Measurements from ENCODE around the gene CTBS. TPM values are rescaled to one million over a fixed set of nuclear protein-coding genes. Genes with fewer than 3 reads are reported as not detected.
"Not testable (repeated sequence)": the region's sequence is repeated elsewhere in the genome, so short reads cannot be mapped to it uniquely, and the experiment has no call there.

CTBS gene
- total RNA-seq, 2 donors from 2014 or later, result 11.7 to 15.0 TPM

DNA sequence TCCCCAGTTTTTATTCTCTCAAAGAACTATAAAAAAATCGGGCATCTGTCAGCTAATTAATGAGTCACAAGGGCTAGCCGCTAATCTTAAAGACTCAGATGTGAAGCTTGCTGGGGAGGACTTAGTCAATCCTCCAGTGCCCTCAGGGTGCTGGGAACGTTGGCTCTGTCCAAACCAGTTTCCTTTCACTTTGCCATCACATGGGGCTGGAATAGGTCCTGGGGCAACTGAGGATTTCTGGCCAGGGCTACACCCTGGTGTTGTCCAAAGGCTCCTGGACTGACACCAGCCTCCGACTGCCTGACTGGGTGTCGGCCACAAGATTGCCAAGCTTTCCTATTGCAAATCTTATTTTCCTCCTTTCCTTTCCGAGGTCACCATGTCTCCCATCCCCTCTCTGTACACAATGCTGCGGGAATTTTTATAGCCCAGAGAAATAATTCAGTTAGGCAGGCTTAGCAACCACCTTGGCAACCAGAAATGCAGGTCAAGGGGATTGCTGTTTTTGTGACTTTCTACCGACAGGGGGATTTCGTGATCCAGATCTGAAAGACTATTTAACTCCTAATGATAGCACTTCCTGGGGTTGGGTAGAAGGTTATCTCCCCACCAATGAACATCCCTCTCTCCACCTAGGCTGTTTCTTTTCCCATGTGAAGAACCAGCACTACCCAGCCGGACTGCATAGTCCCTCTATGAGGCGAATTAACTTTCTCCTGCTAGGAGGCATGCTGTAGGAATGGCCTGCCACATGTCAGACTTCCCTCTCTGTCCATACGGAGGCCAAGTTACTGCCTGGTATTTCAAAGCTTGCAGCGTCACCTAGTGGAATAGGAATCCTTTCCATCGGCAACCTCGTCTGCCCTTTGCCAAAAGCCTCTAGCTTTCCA is 29.9 kb upstream of the CTBS start:
- no peak overlapping the region for H3K4me3 Mint-ChIP-seq
- no peaks in the 10 kb centered on the region for H3K27me3 Mint-ChIP-seq
- H3K27ac Mint-ChIP-seq, result no peak overlapping the region
- no peak for DNase-seq
- no peak for ATAC-seq
- H3K4me1 Mint-ChIP-seq, result peaks cover 1% of the 10 kb centered on the region
- H3K36me3 Mint-ChIP-seq (ENCODE audit: low read depth), result no peaks in the 10 kb centered on the region
- H3K9me3 ChIP-seq (ENCODE audit: control insufficient read depth, low read length, poor library complexity, severe bottlenecking), result peaks cover 10% of the 10 kb centered on the region

DNA sequence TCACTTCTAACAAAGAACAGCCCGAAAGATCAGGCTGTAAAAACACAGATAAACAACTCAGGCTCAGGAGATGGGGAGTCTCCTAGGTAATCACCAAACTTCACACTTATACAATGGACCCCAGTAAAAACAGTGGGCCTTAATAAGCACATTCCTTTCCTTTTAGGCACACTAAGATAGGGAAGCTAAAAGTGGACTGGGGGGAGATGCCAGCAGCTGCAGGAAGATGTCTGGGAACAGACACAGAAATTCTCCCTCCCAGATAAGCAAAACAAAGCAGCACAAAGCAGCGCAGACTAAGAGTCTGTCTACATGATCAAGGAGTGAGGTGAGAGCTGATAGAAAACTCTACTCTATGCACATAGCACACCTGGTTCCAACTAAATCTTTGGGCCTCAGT is 29.0 kb upstream of the CTBS start:
- peaks cover 10% of the 10 kb centered on the region for H3K9me3 ChIP-seq (ENCODE audit: control insufficient read depth, low read length, poor library complexity, severe bottlenecking)
- no peaks in the 10 kb centered on the region for H3K27me3 Mint-ChIP-seq
- DNase-seq, result no peak
- H3K36me3 Mint-ChIP-seq (ENCODE audit: low read depth), result no peaks in the 10 kb centered on the region
- ATAC-seq, result no peak
- H3K27ac Mint-ChIP-seq, result no peak overlapping the region
- peaks cover 7% of the 10 kb centered on the region for H3K4me1 Mint-ChIP-seq
- no peak overlapping the region for H3K4me3 Mint-ChIP-seq

DNA sequence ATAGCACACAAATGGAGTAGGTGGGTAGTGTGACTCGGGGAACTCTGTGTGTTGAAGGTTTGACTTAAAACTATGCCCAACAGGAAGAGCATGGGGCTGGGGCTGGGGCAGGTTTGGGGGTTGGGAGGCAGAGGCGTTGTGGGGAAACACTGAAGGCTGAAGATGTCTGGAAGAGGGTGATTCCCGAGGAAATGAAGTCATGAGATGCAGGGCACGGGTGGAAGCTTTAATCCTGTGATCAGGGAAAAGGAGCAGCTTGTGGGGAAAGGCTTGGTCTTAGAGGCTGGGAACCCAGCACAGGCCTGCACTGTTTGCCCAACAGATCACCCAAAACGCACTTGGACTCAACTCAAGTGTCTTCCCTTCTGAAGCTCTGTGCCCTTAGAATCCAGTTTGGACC is 26.6 kb upstream of the CTBS start:
- H3K9me3 ChIP-seq (ENCODE audit: control insufficient read depth, low read length, poor library complexity, severe bottlenecking), result peaks cover 8% of the 10 kb centered on the region
- DNase-seq (no peak), ATAC-seq (no peak)
- peaks cover 7% of the 10 kb centered on the region for H3K4me1 Mint-ChIP-seq
- no peak overlapping the region for H3K27ac Mint-ChIP-seq
- no peaks in the 10 kb centered on the region for H3K27me3 Mint-ChIP-seq
- H3K4me3 Mint-ChIP-seq, result no peak overlapping the region
- no peaks in the 10 kb centered on the region for H3K36me3 Mint-ChIP-seq (ENCODE audit: low read depth)

DNA sequence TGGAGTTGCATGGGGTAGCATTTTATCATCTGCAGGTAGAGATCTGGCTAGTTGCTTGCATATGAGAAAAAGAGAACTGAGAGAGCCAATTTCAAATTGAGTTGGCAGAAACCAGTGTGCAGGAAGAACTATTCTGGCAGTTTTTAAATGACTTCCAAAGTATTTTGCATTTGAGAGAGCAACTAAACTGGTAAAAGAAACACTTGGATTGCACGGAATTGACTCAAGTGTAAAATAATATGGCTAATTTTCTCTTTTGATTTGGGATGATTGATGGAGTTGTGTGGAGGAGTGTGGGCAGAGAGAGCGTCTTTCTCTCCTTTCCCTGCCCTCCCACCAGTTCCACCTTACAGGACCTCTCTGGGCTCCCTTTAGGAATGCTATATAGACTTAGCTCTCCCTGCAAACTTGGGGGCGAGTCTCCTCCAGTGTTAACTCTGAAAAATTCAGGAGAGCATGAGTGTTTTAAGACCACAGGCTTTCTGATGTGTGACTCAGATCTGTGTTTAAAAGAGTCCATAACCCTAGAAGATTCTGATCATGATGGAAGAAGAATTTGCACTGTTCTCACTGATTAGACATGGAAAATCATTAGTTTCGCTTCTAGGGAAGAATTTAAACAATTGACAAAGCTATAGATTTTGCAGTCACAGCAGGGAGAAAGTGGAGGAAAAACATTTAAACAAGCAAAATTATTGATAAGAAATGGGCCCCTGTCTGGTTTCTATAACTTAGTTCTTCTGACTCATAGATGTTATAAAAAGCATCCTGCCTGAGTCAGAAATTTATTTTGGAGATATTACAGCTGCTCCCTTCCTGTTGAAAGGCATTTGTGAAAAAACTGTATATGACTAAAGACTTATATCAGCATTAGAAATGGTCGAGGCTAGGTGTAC is 24.9 kb upstream of the CTBS start:
- Mint-ChIP-seq H3K4me1 (peaks cover 7% of the 10 kb centered on the region), H3K4me3 (no peak overlapping the region), H3K36me3 (ENCODE audit: low read depth) (no peaks in the 10 kb centered on the region), H3K27me3 (no peaks in the 10 kb centered on the region), H3K27ac (no peak overlapping the region)
- no peak for ATAC-seq
- no peaks in the 10 kb centered on the region for H3K9me3 ChIP-seq (ENCODE audit: control insufficient read depth, low read length, poor library complexity, severe bottlenecking)
- DNase-seq, result no peak

DNA sequence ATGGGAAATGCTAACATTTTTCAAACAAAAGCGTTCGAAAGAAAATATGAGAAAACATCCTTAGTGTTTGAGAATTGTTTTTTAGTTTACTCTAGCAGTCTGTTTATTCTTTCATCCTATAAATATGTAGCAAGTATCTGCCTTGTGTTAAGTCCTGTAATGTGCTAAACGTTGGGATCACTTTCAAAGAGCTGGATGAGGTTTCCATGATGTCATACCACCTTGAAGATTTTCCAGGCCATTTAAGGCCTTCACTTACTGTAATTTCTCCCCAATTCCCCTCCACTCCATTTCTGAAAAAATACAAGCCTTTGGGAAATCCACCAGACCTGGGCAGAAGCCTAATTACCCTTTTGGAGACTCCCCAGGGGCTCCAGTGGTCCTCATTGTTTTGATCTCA is 24.2 kb upstream of the CTBS start:
- ATAC-seq (no peak), DNase-seq (no peak)
- Mint-ChIP-seq H3K4me3 (no peak overlapping the region), H3K36me3 (ENCODE audit: low read depth) (no peaks in the 10 kb centered on the region), H3K4me1 (peaks cover 7% of the 10 kb centered on the region), H3K27ac (no peak overlapping the region), H3K27me3 (no peaks in the 10 kb centered on the region)
- no peaks in the 10 kb centered on the region for H3K9me3 ChIP-seq (ENCODE audit: control insufficient read depth, low read length, poor library complexity, severe bottlenecking)

DNA sequence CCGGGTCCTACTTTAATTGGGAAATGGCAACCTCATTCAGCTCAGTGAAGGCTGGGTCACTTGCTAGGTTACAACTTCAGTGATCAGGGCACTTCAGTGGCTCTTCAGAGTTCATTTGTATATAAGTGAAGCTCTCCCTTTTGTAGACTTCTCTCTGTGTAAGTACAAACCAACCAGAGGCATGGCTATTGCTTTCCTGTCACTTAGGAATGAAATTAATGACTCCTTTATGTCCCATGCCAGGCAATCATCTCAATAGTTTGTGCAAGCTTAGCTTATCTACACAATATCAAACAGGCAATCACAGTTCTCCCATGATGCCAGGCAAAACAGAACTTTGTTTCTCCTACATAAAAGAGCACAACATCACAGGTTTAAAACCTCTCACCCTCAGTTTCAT is 22.8 kb upstream of the CTBS start:
- Mint-ChIP-seq H3K27me3 (no peaks in the 10 kb centered on the region), H3K4me3 (no peak overlapping the region), H3K27ac (no peak overlapping the region), H3K36me3 (ENCODE audit: low read depth) (no peaks in the 10 kb centered on the region), H3K4me1 (peaks cover 7% of the 10 kb centered on the region)
- no peak for ATAC-seq
- H3K9me3 ChIP-seq (ENCODE audit: control insufficient read depth, low read length, poor library complexity, severe bottlenecking), result no peaks in the 10 kb centered on the region
- no peak for DNase-seq

DNA sequence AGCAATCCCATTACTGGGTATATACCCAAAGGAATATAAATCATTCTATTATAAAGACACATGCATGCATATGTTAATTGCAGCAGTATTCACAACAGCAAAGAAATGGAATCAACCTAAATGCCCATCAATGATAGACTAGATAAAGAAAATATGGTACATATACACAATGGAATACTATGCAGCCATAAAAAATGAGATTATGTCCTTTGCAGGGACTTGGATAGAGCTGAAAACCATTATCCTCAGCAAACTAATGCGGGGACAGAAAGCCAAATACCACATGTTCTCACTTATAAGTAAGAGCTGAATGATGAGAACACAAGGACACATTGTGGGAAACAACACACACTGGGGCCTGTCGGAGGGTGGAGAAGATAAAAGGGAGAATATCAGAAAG is 20.7 kb upstream of the CTBS start:
- H3K4me1 Mint-ChIP-seq; ATAC-seq; H3K27me3 Mint-ChIP-seq; H3K27ac Mint-ChIP-seq; H3K4me3 Mint-ChIP-seq; H3K9me3 ChIP-seq (ENCODE audit: control insufficient read depth, low read length, poor library complexity, severe bottlenecking); DNase-seq; H3K36me3 Mint-ChIP-seq (ENCODE audit: low read depth): not testable (repeated sequence)

DNA sequence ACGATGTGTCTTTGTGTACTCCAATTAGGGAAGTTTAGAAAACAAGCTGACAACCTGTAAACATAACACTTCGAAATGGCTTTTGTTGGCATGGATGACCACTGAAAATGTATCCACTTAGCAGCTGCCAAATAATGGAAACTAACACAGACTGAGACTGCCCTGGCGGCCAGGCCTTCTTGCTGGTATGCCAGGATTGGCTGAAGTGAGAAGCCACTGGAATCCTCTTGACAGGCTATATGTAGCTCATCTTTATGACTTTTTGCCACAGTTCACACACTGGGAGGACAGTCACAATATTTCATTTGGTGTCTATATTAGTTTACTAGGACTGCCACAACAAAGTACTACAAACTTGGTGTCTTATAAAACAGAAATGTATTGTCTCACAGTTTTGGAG is 12.9 kb upstream of the CTBS start:
- DNase-seq, result no peak
- no peak for ATAC-seq

DNA sequence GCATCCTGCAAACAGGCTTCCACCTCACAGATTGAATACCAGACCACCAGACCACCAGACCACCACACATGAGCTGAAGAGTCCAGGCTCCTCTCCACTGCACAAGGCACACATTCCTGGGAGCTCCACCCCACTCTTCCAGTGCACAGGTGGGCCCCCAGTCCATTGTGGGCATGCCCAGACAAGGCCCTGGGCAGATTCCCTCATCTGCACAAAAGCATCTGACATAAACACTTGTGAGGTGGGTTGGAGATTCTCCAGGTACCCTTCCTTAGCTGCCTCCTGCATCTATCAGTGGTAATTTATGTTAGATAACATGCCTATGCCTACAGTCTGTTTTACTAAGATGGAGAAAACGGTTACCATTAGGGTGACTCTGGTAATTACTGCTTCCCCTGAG is 11.6 kb upstream of the CTBS start:
- no peaks in the 10 kb centered on the region for H3K4me1 Mint-ChIP-seq
- H3K27ac Mint-ChIP-seq, result no peak overlapping the region
- H3K27me3 Mint-ChIP-seq, result peaks cover 12% of the 10 kb centered on the region
- no peaks in the 10 kb centered on the region for H3K9me3 ChIP-seq (ENCODE audit: control insufficient read depth, low read length, poor library complexity, severe bottlenecking)
- H3K4me3 Mint-ChIP-seq, result no peak overlapping the region
- DNase-seq, result no peak
- H3K36me3 Mint-ChIP-seq (ENCODE audit: low read depth), result no peaks in the 10 kb centered on the region
- ATAC-seq, result no peak

More for the DNA sequence above, 12.9 kb upstream of the CTBS start:
- H3K27ac Mint-ChIP-seq, result no peak overlapping the region
- H3K36me3 Mint-ChIP-seq (ENCODE audit: low read depth), result peaks cover 2% of the 10 kb centered on the region
- H3K4me1 Mint-ChIP-seq, result no peaks in the 10 kb centered on the region
- no peak overlapping the region for H3K4me3 Mint-ChIP-seq
- H3K9me3 ChIP-seq (ENCODE audit: control insufficient read depth, low read length, poor library complexity, severe bottlenecking), result no peaks in the 10 kb centered on the region
- peaks cover 12% of the 10 kb centered on the region for H3K27me3 Mint-ChIP-seq

DNA sequence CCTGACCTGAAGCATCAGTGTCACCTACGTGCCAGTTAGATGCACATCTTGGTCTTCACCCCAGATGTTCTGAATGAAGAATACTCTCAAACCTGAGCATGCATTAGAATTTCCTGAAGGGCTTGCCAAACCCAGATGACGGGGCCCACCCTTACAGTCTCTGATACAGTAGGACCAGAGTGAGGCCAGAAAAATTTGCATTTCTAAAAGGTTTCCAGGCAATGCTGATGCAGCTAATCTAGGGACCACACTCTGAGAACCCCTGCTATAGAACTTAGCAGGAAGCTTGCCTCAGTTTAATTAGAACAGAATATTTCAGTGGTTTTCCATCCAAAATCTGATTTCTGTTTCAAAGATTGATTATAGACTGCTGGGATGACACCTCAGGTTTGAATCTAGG is 9.9 kb upstream of the CTBS start:
- H3K4me3 Mint-ChIP-seq, result no peak overlapping the region
- H3K9me3 ChIP-seq (ENCODE audit: control insufficient read depth, low read length, poor library complexity, severe bottlenecking), result no peaks in the 10 kb centered on the region
- H3K4me1 Mint-ChIP-seq, result no peaks in the 10 kb centered on the region
- DNase-seq (no peak), ATAC-seq (no peak)
- no peaks in the 10 kb centered on the region for H3K36me3 Mint-ChIP-seq (ENCODE audit: low read depth)
- H3K27me3 Mint-ChIP-seq, result peaks cover 7% of the 10 kb centered on the region
- H3K27ac Mint-ChIP-seq, result no peak overlapping the region

DNA sequence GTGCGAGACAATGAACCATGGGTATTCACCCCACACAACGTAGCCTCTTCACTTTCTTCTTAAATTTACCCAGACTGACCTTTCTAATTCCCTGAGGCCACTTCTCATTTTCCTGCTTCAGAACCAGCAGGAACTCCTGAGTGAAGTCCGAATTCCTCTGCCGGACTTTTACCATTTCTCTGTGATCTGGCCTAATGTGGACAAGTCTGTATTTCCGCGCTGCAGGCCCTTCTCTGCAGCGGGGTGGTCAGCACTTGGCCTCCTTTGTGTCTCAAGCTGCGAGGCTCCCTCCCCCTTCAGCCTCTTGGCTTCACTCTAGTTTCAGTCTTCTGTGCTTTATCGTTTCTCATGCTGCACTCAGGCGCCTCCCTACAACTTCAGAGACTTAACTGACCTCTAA is 9.4 kb upstream of the CTBS start:
- no peaks in the 10 kb centered on the region for H3K4me1 Mint-ChIP-seq
- H3K4me3 Mint-ChIP-seq, result no peak overlapping the region
- no peak overlapping the region for H3K27ac Mint-ChIP-seq
- DNase-seq (no peak), ATAC-seq (no peak)
- H3K36me3 Mint-ChIP-seq (ENCODE audit: low read depth), result no peaks in the 10 kb centered on the region
- no peaks in the 10 kb centered on the region for H3K9me3 ChIP-seq (ENCODE audit: control insufficient read depth, low read length, poor library complexity, severe bottlenecking)
- H3K27me3 Mint-ChIP-seq, result peaks cover 7% of the 10 kb centered on the region

DNA sequence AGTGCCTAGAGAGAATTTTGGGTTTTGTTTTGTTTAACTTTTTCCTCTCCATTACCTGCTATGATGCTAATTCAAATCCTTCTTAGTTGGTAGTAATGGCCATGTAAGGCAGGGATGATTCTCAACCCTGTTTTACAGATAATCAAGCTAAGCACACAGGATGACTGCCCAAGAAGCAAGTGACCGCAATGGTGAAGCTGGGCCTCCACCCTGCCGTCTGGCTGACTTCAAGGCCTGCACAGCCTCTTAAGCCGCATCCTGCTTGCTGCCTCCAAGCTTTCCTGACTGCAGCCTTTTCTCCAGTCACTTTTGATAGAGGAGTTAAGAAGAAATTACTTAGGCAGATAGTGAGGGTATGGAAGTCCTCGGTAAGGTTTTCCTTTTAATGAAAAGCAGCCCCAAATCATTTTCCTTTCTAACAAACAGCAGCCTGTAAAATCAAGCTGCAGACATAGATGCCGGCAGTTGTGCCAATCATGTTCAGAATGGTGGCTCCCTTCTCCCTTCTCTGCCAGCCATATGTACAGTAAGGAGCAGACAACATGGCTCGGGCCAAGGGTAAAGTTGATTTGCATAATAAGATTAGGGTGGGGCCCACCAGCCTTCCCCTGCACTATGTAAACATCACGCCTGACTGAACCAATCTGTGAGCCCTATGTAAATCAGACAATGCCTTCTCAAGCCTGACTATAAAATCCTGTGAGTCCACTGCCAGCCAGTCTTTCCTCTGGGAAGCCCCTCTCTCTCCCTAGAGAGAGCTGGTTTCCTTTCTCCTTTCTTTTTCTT is 8.8 kb upstream of the CTBS start:
- Mint-ChIP-seq H3K4me1 (no peaks in the 10 kb centered on the region), H3K27me3 (peaks cover 7% of the 10 kb centered on the region), H3K36me3 (ENCODE audit: low read depth) (no peaks in the 10 kb centered on the region), H3K27ac (no peak overlapping the region), H3K4me3 (no peak overlapping the region)
- DNase-seq, result no peak
- no peaks in the 10 kb centered on the region for H3K9me3 ChIP-seq (ENCODE audit: control insufficient read depth, low read length, poor library complexity, severe bottlenecking)
- peak; percentile 50 for ATAC-seq

DNA sequence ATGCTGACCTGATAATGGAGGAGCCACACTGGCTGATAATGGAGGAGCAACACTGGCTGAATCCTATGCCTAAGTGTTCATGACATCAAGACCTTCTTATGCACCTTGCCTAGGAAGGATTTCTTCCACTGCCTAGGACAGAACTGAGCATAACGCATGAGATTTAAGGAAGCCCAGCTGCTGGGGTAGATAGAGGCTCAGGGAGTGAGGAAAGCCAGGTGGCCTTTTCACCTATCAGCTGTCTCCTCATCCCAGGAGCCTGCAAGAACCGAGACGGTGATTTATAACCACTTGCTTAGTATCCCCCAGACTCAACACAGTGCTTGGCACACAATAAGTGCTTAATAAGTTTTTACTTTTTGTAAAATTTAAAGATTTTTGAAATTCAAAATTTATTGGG is 7.4 kb upstream of the CTBS start:
- DNase-seq (no peak), ATAC-seq (no peak)
- Mint-ChIP-seq H3K4me1 (no peaks in the 10 kb centered on the region), H3K36me3 (ENCODE audit: low read depth) (no peaks in the 10 kb centered on the region), H3K4me3 (no peak overlapping the region), H3K27ac (no peak overlapping the region), H3K27me3 (peaks cover 10% of the 10 kb centered on the region)
- no peaks in the 10 kb centered on the region for H3K9me3 ChIP-seq (ENCODE audit: control insufficient read depth, low read length, poor library complexity, severe bottlenecking)
